Transverse colon (tissue), 4 donors: ENCODE data around the gene UBE2K.

Source experiments
- CTCF ChIP-seq, 5 experiments: fragments of 200-600 bp in 3 of 5; fragments of 450-650 bp in 2 of 5; sonication (generic) in 3 of 5; IDR thresholded peaks; 1 replicate in 2 of 5; 2 replicates in 3 of 5; pipeline ENCODE4 v1.5.1; 2016 to 2017; ENCODE audit warnings: antibody characterized with exemption in 5 of 5, inconsistent platforms in 3 of 5, mild to moderate bottlenecking in 2 of 5, moderate library complexity in 1 of 5
- EP300 ChIP-seq: sonication (generic); formaldehyde crosslinking; IDR thresholded peaks from one replicate; pipeline ENCODE4 v1.6.1; 2017; ENCODE audit warnings: antibody characterized with exemption, low read depth
- POLR2A ChIP-seq: fragments of 450-650 bp; IDR thresholded peaks from one replicate; pipeline ENCODE4 v1.6.1; 2016; ENCODE audit warnings: antibody characterized with exemption, mild to moderate bottlenecking, moderate library complexity
- POLR2AphosphoS5 ChIP-seq, 3 donors: sonication (generic); formaldehyde crosslinking; IDR thresholded peaks; one replicate each; pipeline ENCODE4 v1.6.1; 2016; ENCODE audit warnings: antibody characterized with exemption in 3 of 3

GRCh38 chr4:39792529-39792928 lies 94.6 kb downstream of the UBE2K start:
- TF ChIP-seq POLR2A (no peak), CTCF (IDR thresholded peaks at IDR 0.05) (no peak), POLR2AphosphoS5 (IDR thresholded peaks at IDR 0.05) (no peak), EP300 (no peak)
